ENCODE measurements around the gene APP.
"Not testable (repeated sequence)": the region's sequence is repeated elsewhere in the genome, so short reads cannot be mapped to it uniquely, and the experiment has no call there.

DNA sequence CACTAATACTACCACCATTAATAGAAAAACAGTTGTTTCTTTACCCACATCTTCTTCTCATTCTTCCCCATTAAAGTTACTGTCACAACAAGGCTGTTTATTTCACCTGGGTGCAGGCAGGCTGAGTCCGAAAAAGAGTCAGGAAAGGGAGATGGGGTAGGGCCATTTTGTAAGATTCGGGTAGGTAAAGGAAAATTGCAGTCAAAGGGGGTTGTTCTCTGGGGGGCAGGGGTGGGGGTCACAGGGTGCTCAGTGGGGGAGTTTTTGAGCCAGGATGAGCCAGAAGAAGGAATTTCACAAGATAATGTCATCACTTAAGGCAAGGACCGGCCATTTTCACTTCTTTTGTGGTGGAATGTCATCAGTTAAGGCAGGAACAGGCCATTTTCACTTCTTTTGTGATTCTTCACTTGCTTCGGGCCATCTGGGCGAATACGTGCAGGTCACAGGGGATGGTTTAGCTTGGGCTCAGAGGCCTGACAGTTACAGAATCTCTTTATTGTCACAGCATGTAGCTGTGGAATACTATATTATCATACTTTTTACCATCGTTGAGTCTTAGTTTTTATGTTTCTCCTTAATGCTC, 89.3 kb downstream of the APP start:
- not testable (repeated sequence) for TF ChIP-seq CTCF (IDR thresholded peaks at IDR 0.05; ENCODE audit: low read length); EZH2 (optimal IDR thresholded peaks at IDR 0.05; ENCODE audit: low read depth, low read length)
